ENCODE data around the gene CSHL1. TPM values are rescaled to one million over a fixed set of nuclear protein-coding genes. Genes with fewer than 3 reads are reported as not detected.

The CSHL1 gene
- total RNA-seq: not detected in 2 replicates

GRCh38 chr17:63911041-63911635, at the start of gene CSHL1:
TSS of gene CSHL1 (minus strand) at chr17:63911258. CDS start at chr17:63911196, 62 bp downstream.

GRCh38 chr17:63931981-63932561, 21.0 kb upstream of the CSHL1 start, which contains the start of gene CD79B:
TSS of gene CD79B (minus strand) at chr17:63932331. CDS start at chr17:63932261, 70 bp downstream.

GRCh38 chr17:63918789-63919305, 7.8 kb upstream of the CSHL1 start, which contains the start of gene GH1:
TSS of gene GH1 (minus strand) at chr17:63918839. CDS start at chr17:63918776, 63 bp downstream.

GRCh38 chr17:63896524-63897354, 14.3 kb downstream of the CSHL1 start, which contains the start of gene CSH1:
TSS of gene CSH1 (minus strand) at chr17:63896574. CDS start at chr17:63896511, 63 bp downstream.

GRCh38 chr17:63881935-63882601, 29.0 kb downstream of the CSHL1 start, which contains the start of gene GH2:
TSS of gene GH2 (minus strand) at chr17:63881944. CDS start at chr17:63881801, 143 bp downstream.

GRCh38 chr17:63873577-63873976, 37.5 kb downstream of the CSHL1 start, which contains the start of gene CSH2:
TSS of gene CSH2 (minus strand) at chr17:63873677. CDS start at chr17:63873614, 63 bp downstream.

Other genes with a start within 250 kb of the CSHL1 start
- gene LIMD2, start 211.1 kb downstream of the CSHL1 start, total RNA-seq: 7.4 and 16.4 TPM in 2 replicates
- gene STRADA, start 169.5 kb downstream of the CSHL1 start, total RNA-seq: 21.1 and 23.8 TPM in 2 replicates
- gene CCDC47, start 137.7 kb downstream of the CSHL1 start, total RNA-seq: 87.6 and 102 TPM in 2 replicates
- 68.6 and 103 TPM in 2 replicates for gene DDX42, start 137.1 kb downstream of the CSHL1 start, total RNA-seq
- gene PSMC5, start 83.8 kb downstream of the CSHL1 start, total RNA-seq: 45.4 and 62.9 TPM in 2 replicates
- gene FTSJ3, start 83.6 kb downstream of the CSHL1 start, total RNA-seq: 57.6 and 65.3 TPM in 2 replicates
- gene SMARCD2, start 68.6 kb downstream of the CSHL1 start, total RNA-seq: 61.5 and 65.2 TPM in 2 replicates
- not detected in 2 replicates for gene CSH2, start 37.6 kb downstream of the CSHL1 start, total RNA-seq
- gene GH2, start 29.3 kb downstream of the CSHL1 start, total RNA-seq: not detected in 2 replicates
- gene CSH1, start 14.7 kb downstream of the CSHL1 start, total RNA-seq: not detected in 2 replicates
- not detected in 2 replicates for gene GH1, start 7.6 kb upstream of the CSHL1 start, total RNA-seq
- not detected in 2 replicates for gene CD79B, start 21.1 kb upstream of the CSHL1 start, total RNA-seq
- not detected in 2 replicates for gene SCN4A, start 61.7 kb upstream of the CSHL1 start, total RNA-seq
- gene PRR29, start 87.1 kb upstream of the CSHL1 start, total RNA-seq: 0.18 and 1.2 TPM in 2 replicates
- gene ICAM2, start 109.4 kb upstream of the CSHL1 start, total RNA-seq: 2.1 and 4.2 TPM in 2 replicates
- gene ERN1, start 218.9 kb upstream of the CSHL1 start, total RNA-seq: 27.4 and 41.6 TPM in 2 replicates